Measurements from ENCODE around the gene SHISA5.

The SHISA5 gene

DNA sequence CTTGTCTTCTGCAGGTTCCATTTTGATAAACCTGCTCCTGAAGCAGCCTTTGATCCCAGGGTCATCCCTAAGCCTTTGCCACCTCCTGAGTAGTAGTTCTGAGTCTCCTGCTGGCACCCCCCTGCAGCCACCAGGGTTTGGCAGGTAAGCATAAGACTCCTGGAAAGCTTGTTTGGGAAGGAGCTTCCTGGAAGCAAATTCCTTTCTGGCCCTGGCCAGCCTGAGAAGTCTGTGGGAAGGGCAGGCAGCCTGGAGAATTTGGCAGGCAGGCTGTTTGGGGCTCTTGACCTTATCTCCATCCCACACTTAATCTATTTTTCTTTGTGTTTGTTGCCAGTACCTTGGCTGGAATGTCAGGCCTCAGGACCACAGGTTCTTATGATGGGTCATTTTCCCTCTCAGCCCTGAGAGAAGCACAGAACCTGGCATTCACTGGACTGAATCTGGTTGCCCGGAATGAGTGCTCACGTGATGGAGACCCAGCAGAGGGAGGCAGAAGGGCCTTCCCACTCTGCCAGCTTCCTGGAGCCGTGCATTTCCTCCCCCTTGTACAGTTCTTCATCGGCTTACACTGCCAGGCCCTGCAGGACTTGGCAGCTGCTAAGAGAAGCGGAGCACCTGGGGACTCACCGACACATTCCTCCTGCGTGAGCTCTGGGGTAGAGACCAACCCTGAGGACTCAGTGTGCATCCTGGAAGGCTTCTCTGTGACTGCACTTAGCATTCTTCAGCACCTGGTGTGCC lies 44.0 kb downstream of the SHISA5 start:
- DNase-seq (ENCODE audit: low spot score), result no peak

DNA sequence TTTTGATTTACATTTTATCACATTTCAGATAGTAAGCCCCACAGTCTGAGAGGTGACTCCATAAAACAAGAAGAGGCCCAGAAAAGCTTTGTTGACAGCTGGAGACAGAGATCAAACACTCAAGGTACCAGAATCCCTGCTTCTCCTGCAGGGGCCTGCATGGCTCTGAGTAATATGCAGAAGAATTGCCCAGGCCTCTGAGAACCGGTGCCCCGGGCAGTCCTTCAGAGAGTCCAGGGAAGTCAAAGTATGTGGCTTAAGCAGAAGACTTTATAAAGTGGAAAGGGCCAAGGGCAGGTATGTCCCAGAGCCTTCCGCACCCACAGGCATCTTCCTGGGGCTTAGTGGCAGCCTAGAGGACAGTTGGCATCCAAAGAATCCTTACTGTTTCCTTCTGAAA lies 44.6 kb downstream of the SHISA5 start:
- DNase-seq (ENCODE audit: low spot score), result no peak

- DNase-seq (ENCODE audit: low spot score), result no peak
Measured at GRCh38 chr3:48456456-48456855, 47.5 kb downstream of the SHISA5 start.

DNA sequence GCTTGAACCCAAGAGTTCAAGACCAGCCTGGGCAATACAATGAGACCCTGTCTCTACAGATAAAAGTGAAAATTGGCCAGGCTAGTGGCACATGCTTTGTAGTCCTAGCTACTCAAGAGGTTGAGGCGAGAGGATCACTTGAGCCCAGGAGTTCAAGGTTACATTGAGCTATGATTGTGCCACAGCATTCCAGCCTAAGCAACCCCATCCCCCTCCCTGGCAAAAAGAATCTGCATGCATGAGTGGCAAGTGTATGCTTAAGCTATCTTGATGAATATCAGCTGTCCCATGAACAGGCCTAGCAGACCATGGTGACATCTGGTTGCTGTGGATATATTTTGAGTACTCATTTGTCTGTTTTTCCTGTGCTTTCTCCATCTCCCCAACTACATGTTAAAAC lies 52.7 kb downstream of the SHISA5 start:
- DNase-seq (ENCODE audit: low spot score), result no peak

DNA sequence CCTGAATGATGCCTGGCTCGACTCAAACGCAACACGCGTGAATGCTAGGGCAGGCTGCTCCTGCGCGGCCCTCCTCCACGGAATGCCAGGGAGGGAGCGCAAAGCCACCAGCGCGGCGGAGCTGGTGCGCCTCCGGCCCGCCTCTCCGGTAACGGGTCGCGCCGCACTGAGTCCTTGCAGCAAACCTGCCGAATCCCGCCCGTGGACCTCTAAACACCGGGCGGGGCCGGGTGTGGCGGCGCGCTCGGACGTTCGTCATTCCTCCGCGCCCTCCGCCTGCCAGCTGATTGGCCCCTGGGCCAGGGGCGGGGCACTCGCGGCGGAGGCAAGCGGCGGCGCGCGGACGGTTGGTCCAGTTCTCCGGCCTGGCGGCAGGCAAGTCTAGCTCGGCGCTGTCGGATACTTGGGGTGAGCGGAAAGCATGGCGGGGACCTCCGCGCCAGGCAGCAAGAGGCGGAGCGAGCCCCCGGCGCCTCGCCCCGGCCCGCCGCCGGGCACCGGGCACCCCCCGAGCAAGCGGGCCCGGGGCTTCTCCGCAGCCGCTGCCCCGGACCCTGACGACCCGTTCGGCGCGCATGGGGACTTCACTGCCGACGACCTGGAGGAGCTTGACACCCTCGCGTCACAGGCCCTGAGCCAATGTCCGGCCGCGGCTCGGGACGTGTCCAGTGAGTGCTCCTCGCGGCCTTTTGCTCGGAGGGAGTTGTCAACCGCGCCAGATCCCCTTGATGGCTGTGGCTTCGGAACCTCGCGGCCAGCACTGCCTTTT lies 57.4 kb downstream of the SHISA5 start, which contains the start of gene ATRIP:
ATRIP (plus strand) TSS at position 313 of the 769 bp plus-strand sequence; CDS start at position 422, 109 bp downstream.
- DNase-seq (ENCODE audit: low spot score), result peak; percentile 81

DNA sequence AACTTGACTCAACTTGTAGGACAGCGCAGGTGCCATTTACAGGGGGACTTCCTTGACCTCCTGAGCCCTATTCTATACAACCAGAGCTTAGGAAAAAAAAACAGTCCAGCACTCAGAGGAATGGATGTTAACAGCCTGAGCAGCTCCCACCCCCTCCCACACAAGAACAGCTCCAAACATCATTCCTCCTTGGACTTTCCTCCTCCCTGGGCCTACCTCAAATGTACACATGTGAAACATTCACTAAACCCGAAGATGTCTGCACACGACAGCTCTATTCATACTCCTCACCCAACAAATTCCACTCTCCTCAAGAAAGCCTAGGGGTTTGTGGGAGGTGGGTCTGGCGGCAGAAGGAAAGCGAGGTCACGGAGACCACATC lies 57.9 kb downstream of the SHISA5 start:
- no peak for DNase-seq (ENCODE audit: low spot score)

- no peak for DNase-seq (ENCODE audit: low spot score)
Measured at GRCh38 chr3:48445277-48445882, 58.6 kb downstream of the SHISA5 start.

GRCh38 chr3:48441940-48442339 lies 62.0 kb downstream of the SHISA5 start:
- DNase-seq (ENCODE audit: low spot score), result no peak

DNA sequence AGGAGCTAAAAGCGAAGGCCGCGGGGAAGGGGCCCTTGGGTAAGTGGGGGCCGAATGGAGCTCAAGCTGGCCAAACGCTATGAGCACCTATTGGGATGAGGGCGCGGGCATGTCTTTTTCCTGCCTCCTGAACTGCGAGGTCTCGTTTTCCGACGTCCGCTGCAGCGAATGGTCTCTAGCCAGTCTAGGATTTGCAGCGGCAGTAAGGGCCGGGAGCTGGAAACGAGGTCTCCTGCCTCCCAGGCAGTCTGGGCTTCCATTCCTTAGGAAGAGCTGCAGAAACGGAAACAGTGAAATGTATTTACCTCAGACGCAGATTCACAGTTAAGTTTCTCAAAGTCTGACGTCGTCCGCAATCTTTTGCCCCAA lies 63.4 kb downstream of the SHISA5 start:
- no peak for DNase-seq (ENCODE audit: low spot score)

GRCh38 chr3:48439820-48440589 lies 64.0 kb downstream of the SHISA5 start, which contains the start of the genes CCDC51 and TMA7:
CCDC51 (minus strand) TSS chr3:48440119; CDS start chr3:48435128, 4,991 bp downstream.
TMA7 (plus strand) TSS chr3:48440257; CDS start chr3:48440297, 40 bp downstream.
- peak; percentile 99 for DNase-seq (ENCODE audit: low spot score)

- DNase-seq (ENCODE audit: low spot score), result no peak
Measured at GRCh38 chr3:48437812-48438211, 66.2 kb downstream of the SHISA5 start.

GRCh38 chr3:48436855-48437254 lies 67.1 kb downstream of the SHISA5 start:
- DNase-seq (ENCODE audit: low spot score), result no peak

DNA sequence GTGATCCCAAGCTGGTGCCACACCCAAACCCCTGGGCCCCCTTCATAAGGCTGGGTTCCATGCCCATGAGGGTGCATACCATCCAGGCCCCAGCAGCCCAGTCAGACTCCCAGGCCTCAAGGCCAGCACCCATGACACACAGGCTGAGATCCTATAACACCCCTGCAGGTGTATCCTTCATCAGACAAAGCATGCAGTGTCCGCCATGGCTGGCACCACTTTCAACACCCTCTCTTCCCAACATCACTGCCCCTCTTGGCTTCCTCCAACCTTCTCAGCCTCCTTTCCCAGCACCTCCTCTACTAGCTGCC lies 67.5 kb downstream of the SHISA5 start:
- no peak for DNase-seq (ENCODE audit: low spot score)

DNA sequence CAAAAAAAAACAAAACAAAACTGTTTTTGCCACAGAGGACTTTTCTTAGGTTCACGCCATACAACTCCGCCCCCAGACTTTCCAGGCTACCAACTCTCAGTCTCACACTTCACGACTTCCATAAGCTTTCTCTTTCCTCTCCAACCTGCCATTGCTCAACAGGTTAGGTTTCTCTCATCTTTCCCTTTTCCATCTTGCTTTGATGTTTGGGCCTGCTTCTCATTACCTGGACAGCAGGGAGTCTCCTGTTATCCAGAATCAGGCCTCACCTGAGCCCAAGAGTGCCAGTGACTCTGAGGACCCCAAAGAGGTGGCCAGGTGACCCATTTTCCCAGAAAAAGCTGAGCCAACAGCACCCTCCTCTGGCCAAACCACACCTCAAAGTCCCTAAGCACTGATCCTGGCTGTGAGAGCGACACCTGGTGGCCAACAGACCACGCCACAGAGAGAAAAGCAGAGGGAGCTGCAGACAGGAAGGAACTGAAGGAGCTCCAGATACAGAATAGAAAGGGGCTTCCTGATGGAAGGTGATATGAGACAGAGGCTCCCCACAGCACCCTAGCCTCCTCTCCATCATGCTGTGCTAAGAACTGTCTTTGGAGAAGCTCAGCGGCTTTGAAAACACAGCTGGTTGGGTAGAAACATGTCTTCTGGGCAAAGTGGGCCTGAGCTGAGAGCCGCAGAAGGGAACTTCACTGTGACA lies 68.0 kb downstream of the SHISA5 start:
- peak; percentile 96 for DNase-seq (ENCODE audit: low spot score)

GRCh38 chr3:48435223-48435595 lies 68.8 kb downstream of the SHISA5 start:
- no peak for DNase-seq (ENCODE audit: low spot score)

GRCh38 chr3:48434591-48435222 lies 69.3 kb downstream of the SHISA5 start:
- no peak for DNase-seq (ENCODE audit: low spot score)

- DNase-seq (ENCODE audit: low spot score), result peak; percentile 45
Measured at GRCh38 chr3:48433472-48434118, 70.4 kb downstream of the SHISA5 start.

- DNase-seq (ENCODE audit: low spot score), result no peak
Measured at GRCh38 chr3:48432411-48433371, 71.3 kb downstream of the SHISA5 start.

- DNase-seq (ENCODE audit: low spot score), result no peak
Measured at GRCh38 chr3:48431224-48432029, 72.5 kb downstream of the SHISA5 start.
